HG03025 (cell line): ENCODE measurements around the gene TMC5.

Source experiments
- ATAC-seq: cut with Tn5 transposase; IDR thresholded peaks from one replicate; pipeline ENCODE4 v1.9.1; 2021; ENCODE audit warnings: mild to moderate bottlenecking, moderate library complexity; ENCODE audit not compliant: unreplicated experiment, low FRiP score

TMC5 gene

GRCh38 chr16:19503461-19504075, 85.9 kb downstream of the TMC5 start:
- ATAC-seq = no peak

- no peak for ATAC-seq
Measured at GRCh38 chr16:19505600-19506303, 88.1 kb downstream of the TMC5 start.

DNA sequence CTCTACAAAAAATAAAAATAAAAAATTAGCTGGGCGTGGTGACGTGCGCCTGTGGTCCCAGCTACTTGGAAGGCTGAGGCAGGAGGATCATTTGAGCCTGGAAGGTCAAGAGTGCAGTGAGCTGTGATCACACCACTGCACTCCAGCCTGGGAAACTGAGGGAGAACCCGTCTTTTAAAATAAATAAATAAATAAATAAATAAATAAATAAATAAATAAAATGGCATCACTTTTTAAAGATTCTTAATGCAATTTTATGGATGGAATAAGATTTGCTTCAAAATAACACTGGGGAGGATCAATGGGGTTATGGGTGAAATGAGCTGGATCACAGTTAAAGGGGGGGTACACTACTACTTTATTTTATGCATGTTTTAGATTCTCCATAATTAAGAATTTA, 89.3 kb downstream of the TMC5 start:
- ATAC-seq = no peak

DNA sequence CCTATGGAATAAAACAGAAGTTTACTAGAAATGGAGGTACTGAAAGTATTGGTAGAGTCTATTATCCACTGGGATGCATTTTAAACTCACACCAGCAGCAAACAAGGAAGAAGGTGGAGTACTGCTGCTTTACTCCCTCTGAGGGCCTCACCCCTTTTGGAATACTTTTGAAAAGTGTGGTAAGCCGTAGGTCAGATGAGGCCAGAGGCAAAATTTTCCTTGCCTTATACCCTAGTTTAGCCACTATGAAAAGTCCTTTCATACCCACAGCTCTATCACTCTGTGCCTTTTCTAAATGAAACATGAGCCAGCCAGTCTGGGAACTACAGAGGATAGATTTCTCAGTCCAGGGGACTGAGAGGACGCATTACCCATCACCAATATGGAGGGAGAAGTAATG, 90.2 kb downstream of the TMC5 start:
- no peak for ATAC-seq

- no peak for ATAC-seq
Measured at GRCh38 chr16:19512297-19512696, 94.6 kb downstream of the TMC5 start.

- ATAC-seq = no peak
Measured at GRCh38 chr16:19513377-19514053, 95.8 kb downstream of the TMC5 start.

DNA sequence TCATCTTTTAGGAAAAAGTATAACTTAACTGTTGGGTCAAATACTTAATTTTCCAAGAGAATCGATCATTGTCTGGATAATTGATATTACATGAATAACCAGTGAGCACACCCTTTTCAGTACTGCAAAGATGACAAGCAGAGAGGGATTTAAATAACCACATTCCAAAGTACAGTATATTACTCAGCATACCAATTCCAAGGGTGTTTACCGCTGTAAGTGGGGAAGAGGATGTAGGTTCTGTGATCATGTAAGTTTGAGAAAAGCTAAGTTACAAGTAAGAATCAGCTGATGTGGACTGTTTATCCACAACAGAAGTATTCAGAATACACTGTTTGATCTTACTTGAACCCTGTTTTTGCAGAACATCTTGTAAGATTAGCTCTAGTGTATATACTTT, 98.1 kb downstream of the TMC5 start:
- no peak for ATAC-seq

DNA sequence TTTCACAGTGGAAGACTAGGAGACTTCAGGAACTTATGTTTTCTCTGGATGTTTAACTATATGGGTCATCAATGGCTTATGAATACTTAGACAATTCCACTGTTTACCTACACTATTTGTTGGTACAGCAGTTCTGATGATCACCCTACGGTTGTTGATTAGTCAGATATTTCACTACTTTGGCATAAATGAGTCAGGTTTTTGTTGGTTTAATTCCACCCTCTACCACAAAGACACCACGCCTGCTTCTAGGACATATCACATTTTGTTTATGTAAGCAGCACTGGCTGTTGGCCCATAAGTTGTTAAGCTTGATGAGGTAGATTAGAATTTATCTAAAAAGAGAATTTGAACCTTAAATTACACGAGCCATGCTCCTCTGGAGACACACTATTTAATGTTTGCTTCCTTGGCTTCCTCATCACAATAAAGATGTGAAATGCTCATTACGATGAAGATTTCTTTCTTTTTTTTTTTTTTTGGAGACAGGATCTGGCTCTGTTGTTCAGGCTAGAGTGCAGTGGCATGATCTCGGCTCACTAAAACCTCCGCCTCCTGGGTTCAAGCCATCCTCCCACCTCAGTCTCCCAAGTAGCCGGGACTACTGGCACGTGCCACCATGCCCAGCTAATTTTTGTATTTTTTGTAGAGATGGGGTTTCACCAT, 99.9 kb downstream of the TMC5 start:
- no peak for ATAC-seq

DNA sequence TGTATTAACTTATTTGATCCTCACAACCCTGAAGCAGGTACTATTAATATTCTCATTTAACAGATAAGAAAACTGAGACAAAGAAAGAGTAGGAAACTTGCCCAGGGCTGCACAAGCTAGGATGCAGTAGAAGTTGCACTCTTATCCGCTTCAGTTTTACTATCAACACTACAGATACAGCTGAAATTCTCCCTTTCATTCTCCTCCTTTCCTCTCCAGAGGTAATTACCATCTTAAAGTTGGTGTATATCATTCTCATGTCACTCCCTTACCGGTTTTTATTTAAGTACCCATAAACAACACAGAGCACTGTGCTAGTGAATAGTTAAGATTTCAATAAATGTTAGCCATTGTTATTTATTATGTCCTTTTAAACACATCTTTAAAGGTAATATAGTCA, 100.7 kb downstream of the TMC5 start:
- no peak for ATAC-seq

DNA sequence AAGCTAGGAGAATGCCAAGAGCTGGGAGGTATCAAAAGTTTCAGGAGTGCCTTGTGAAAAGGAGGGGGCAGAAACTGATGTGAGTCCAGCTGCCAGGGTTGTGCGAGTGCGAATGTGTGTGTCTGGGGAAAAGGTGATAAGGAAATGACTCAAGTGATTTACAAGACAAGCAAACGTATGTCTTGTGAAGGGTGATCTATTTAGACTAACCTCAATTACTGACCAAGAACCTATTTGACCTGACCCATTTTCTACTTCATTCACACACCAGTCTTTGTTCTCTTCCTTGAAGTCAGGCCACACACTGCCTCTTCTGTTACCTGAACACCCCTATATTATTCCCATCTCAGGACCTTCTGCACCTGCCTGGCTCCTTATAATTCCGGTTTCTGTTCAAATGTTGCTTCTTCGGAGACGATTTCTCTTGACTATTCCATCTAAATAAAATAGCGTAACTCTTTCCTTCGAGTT, 103.2 kb downstream of the TMC5 start:
- no peak for ATAC-seq

- peak; percentile 61 for ATAC-seq
Measured at GRCh38 chr16:19521471-19522396, 104.1 kb downstream of the TMC5 start, which contains the start of gene GDE1. Gene GDE1 (minus strand): TSS chr16:19522098. CDS start chr16:19521964, 134 bp downstream.

- no peak for ATAC-seq
Measured at GRCh38 chr16:19522397-19522732, 104.7 kb downstream of the TMC5 start.

DNA sequence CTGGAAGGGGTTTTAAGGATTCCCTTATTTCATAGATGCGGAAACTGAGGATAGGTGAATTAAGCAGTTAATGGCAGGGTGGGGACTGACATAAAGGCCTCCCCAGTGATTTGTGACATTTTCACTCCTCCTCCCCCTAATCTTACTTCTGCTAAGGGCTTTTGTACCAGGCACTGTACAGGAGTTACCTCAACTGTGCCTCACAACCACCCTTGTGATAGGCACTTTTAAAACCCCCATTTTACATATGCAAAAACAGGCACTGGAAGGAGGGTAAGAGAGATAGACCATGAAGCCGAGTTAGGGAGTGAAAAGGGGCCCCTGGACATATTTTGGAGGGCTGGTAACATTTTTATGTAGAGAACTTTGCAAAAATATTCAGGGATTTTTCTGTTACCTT, 105.1 kb downstream of the TMC5 start:
- ATAC-seq = no peak

- no peak for ATAC-seq
Measured at GRCh38 chr16:19523184-19523558, 105.5 kb downstream of the TMC5 start.

DNA sequence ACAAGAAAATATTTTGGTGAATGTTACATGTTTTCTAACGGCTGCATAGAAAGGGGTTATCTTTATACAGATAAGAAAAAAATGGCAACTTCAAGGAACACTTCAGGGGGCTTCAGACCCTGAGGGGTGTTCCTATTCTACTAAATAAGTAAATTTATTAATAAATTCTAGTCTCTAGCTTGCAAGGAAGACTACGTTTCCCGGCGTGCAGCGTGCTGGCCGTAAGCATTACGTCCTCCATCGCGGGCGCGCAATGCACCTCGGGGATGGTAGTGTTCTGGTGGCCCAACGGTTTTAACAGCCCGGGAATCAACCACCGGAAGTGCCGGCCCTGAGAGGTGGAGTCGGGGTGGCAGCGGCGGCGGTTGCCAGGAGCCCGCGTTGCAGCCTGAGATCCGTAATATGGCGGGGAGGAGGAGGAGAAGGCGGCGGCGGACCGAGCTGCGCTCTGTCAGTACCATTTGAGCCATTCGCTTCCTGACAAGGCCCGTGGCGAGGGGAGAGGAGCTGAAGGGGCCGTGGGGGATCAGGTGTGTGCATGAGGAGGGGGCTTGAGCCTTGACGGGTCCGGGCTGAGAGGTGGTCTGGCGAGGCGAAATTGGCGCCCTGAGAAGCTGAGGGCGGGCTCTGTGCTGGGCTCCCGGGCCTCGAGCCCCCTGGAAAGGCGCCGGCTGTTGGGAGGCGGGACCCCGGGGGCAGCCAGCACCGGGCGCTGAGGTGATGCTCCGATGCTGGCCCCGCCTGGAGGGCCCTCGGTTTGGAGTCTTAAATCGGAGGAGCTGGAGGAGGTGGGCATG, 106.1 kb downstream of the TMC5 start, which contains the start of gene CCP110:
CCP110 (plus strand) TSS at position 384 of the 797 bp plus-strand sequence. CDS start 3,940 bp downstream, outside the sequence.
- ATAC-seq = peak; percentile 67

DNA sequence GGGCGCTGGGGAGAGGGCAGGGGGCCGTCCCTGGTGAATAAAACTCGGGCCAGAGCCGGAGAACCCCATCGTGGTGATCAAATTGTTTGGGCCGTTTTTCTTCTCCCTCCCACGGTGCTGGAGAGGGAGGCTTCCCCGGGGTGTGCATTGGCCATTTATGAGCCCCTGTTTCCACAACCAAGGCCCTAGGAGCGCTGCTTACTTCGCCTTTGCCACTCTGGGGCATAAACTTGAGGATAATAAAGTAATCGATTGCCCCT, 106.6 kb downstream of the TMC5 start:
- ATAC-seq = no peak

DNA sequence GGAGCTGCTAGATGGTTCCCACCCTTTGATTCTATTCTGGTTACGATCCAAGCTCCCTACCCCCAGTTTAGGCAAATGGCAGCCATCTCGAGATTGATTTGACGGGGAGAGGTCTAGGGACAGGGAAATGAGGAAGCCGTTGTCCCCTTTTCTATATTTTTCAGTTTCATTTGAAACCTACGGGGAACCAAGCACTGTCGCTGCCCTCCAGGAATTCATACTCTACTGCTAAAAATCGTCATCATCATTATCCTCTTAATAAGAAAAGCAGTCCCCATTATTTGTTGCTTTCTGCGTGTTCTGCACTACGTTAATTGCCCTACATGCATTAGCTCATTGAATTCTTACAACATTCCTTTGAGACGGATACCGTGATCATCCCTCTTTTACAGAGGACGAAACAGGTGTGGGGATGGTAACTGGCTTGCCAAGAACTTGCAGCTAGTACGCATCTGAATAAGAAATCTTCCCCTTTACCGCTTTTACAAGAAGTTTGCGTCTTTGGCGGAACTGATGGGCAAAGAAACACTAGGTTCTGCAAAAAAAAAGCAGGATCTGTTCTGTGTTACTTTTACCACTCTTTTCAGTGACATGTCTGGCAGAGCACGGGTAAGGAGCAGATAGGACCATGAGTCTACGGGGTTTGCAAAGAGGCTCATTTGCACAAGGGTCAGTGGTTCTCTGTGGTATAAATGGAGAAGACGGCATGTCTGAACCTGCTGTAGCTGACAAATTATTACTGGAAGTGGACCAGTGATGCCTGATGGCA, 107.1 kb downstream of the TMC5 start:
- ATAC-seq = no peak

DNA sequence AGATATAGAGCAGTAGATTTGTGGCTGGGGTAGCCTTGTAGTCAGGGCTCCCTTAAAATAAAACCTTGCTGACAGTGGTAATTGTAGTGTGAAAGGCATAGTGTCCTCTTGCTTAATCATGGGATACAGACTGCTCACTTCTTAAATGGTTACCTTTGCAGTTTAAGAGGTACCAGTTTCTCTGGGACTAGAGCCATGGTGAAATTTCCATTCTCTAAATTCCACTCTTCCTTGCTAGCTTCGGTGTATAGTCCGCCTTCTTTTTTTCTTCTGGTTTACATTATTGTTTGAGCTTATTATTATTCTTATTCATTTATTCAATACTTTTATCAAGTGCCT, 107.7 kb downstream of the TMC5 start:
- no peak for ATAC-seq

DNA sequence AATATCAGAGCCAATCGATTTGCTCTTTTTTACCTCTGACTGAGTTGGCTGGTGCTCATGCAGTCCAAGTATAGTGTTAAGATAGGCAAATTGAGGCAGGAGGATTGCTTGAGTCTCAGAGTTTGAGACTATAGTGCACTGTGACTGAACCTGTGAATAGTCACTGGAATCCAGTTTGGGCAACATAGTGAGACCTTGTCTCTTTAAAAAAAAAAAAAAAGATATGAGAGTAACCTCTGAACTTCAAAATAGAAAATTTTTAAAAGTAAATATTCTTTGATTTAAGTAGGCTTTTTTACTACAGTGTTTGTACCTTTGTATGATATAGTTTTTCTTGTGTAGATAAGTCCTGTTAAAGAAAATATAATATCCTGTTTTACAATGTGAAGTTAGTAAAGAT, 109.5 kb downstream of the TMC5 start:
- ATAC-seq = no peak
